ENCODE data around the gene AMFR. TPM values are rescaled to one million over a fixed set of nuclear protein-coding genes. Genes with fewer than 3 reads are reported as not detected.
A peak's percentile ranks its signal among the peaks of the same experiment; 100 is the strongest.

The AMFR gene
- total and polyA plus RNA-seq, 8 donors, result 29.2 to 64.2 (median 47.3) TPM

DNA sequence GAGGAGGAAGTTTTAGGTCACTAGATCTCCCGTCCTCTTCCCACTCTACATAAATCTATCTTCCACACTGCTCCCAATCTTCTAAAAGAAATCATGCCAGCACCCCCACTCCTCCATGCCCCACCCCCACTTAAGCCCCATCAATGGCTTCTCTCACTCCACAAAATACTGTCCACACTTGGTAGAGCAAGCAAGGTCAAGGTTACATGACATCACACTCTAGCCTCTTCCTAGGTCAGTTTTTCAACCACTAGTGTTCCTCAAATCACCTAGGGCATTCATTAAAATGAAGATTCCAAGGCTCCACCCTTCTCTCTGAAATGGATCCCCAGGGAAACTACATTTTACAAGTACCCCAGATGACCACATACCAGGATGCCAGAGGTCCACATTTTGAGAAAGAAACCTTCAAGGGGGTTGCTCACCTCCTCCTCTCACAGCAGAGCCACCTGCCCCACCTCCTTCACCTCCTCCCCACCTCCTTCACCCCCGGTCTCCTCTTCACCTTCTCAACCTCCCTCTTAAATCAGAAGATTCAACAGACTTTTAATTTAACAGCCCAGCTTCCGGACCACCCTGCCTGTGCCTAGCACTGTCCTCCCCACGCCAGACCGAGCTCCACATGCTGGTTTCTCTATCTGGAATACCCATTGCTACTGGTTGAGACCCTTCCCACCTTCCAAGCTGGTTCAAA lies 3.2 kb downstream of the AMFR start:
- Histone ChIP-seq H3K9me3 (no peaks in the 10 kb centered on the region), H3K4me1 (peaks cover 21 to 36% (median 23%) of the 10 kb centered on the region in 3 donors), H3K4me3 (no peak overlapping the region), H3K27me3 (no peaks in the 10 kb centered on the region), H3K36me3 (no peaks in the 10 kb centered on the region), H3K27ac (no peak overlapping the region)
- FAIRE-seq (no peak), DNase-seq (no peak), ATAC-seq (no peak)
- intact Hi-C loops (cut with DNase I), result no loop called here
- no peak for TF ChIP-seq CTCF (IDR thresholded peaks at IDR 0.05)
- WGBS, 2 donors, result 88 to 89% methylated on average over 5 of the region's 5 CpGs

- ATAC-seq (no peak), FAIRE-seq (no peak), DNase-seq (no peak)
- Histone ChIP-seq H3K27me3 (no peaks in the 10 kb centered on the region), H3K36me3 (no peaks in the 10 kb centered on the region), H3K9me3 (no peaks in the 10 kb centered on the region), H3K4me1 (peaks cover 21 to 41% (median 23%) of the 10 kb centered on the region in 3 donors), H3K4me3 (no peak overlapping the region), H3K27ac (no peak overlapping the region)
- WGBS, 2 donors, result 85 to 86% methylated on average over 2 of the region's 2 CpGs
- intact Hi-C loops (cut with DNase I), result no loop called here
- no peak for TF ChIP-seq CTCF (IDR thresholded peaks at IDR 0.05)
Measured at GRCh38 chr16:56421313-56421712, 4.0 kb downstream of the AMFR start.

- peak overlapping the region in 1 of 4 donors; percentile 9 for H3K27ac ChIP-seq
- peaks cover 21 to 41% (median 23%) of the 10 kb centered on the region in 3 donors for H3K4me1 ChIP-seq
- ATAC-seq (no peak), DNase-seq (no peak), FAIRE-seq (no peak)
- no peaks in the 10 kb centered on the region for H3K36me3 ChIP-seq
- no peaks in the 10 kb centered on the region for H3K9me3 ChIP-seq
- intact Hi-C loops (cut with DNase I), result no loop called here
- TF ChIP-seq CTCF (IDR thresholded peaks at IDR 0.05), result no peak
- no peak overlapping the region for H3K4me3 ChIP-seq
- H3K27me3 ChIP-seq, result no peaks in the 10 kb centered on the region
Measured at GRCh38 chr16:56420613-56421012, 4.7 kb downstream of the AMFR start.

GRCh38 chr16:56419740-56420548 lies 5.4 kb downstream of the AMFR start:
- 48% methylated on average over 8 of the region's 8 CpGs for WGBS, 2 donors

More at GRCh38 chr16:56419740-56420548, 5.4 kb downstream of the AMFR start:
- FAIRE-seq, result no peak
- peak in 1 of 4 donors; percentile 14 for ATAC-seq
- H3K9me3 ChIP-seq, result no peaks in the 10 kb centered on the region
- intact Hi-C loops (cut with DNase I), result no loop called here
- H3K4me3 ChIP-seq, result no peak overlapping the region
- H3K4me1 ChIP-seq, result peaks cover 21 to 41% (median 23%) of the 10 kb centered on the region in 3 donors
- H3K27ac ChIP-seq, result peak overlapping the region in 1 of 4 donors; percentile 9
- H3K27me3 ChIP-seq, result no peaks in the 10 kb centered on the region
- TF ChIP-seq CTCF (IDR thresholded peaks at IDR 0.05), result no peak
- no peak for DNase-seq
- H3K36me3 ChIP-seq, result no peaks in the 10 kb centered on the region
